Limb (tissue), 2 donors: ENCODE measurements around the gene PRCP.

Source experiments
- DNase-seq, 2 donors: peaks; one replicate each; pipeline ENCODE4 v3.0.0-alpha.2; 2016; ENCODE audit errors: extremely low spot score in 2 of 2

PRCP gene

GRCh38 chr11:82907371-82907770, 7.1 kb upstream of the PRCP start:
- no peak for DNase-seq

- no peak for DNase-seq
These were observed 6.7 kb upstream of the PRCP start for GRCh38 chr11:82906931-82907330.

- peak in 1 of 2 donors; percentile 78 for DNase-seq
These were observed 6.0 kb upstream of the PRCP start for GRCh38 chr11:82906236-82906635.

GRCh38 chr11:82903843-82904586, 3.8 kb upstream of the PRCP start:
- DNase-seq = no peak

- no peak for DNase-seq
These were observed 2.6 kb upstream of the PRCP start for GRCh38 chr11:82902880-82903279.

- DNase-seq = no peak
These were observed 1.8 kb upstream of the PRCP start for GRCh38 chr11:82901922-82902485.

GRCh38 chr11:82901165-82901921, 1.1 kb upstream of the PRCP start, which contains the start of gene DDIAS:
TSS of gene DDIAS (plus strand) at chr11:82901736. CDS start at chr11:82914739, 13,003 bp downstream.
- DNase-seq = peak; percentile 93 to 98

- no peak for DNase-seq
These were observed 313 bp downstream of the PRCP start for GRCh38 chr11:82899957-82900276.

GRCh38 chr11:82899186-82899820, 927 bp downstream of the PRCP start:
- DNase-seq = no peak

- no peak for DNase-seq
These were observed 2.0 kb downstream of the PRCP start for GRCh38 chr11:82898241-82898640.

- DNase-seq = no peak
These were observed 4.0 kb downstream of the PRCP start for GRCh38 chr11:82896183-82896582.

- no peak for DNase-seq
These were observed 4.7 kb downstream of the PRCP start for GRCh38 chr11:82895437-82896091.

GRCh38 chr11:82892611-82893169, 7.5 kb downstream of the PRCP start:
- DNase-seq = no peak

- no peak for DNase-seq
These were observed 9.3 kb downstream of the PRCP start for GRCh38 chr11:82890936-82891335.

GRCh38 chr11:82890002-82890341, 10.3 kb downstream of the PRCP start:
- no peak for DNase-seq

- DNase-seq = no peak
These were observed 10.9 kb downstream of the PRCP start for GRCh38 chr11:82889133-82890001.

GRCh38 chr11:82883853-82884252, 16.4 kb downstream of the PRCP start:
- DNase-seq = no peak

- DNase-seq = no peak
These were observed 25.3 kb downstream of the PRCP start for GRCh38 chr11:82874646-82875523.

- no peak for DNase-seq
These were observed 26.3 kb downstream of the PRCP start for GRCh38 chr11:82873919-82874333.
